H1 (cell line): Measurements from ENCODE around the gene ZFAND2B. TPM values are rescaled to one million over a fixed set of nuclear protein-coding genes. Genes with fewer than 3 reads are reported as not detected.

Experiments
- EGR1 ChIP-seq: IDR thresholded peaks from 2 replicates; pipeline ENCODE4 v1.6.1; 2011; ENCODE audit warnings: low read depth, low read length, borderline replicate concordance
- GABPA ChIP-seq: IDR thresholded peaks from 2 replicates; pipeline ENCODE4 v1.6.1; 2011; ENCODE audit warnings: mild to moderate bottlenecking, low read length, moderate library complexity, borderline replicate concordance; ENCODE audit not compliant: insufficient read depth
- TBP ChIP-seq: IDR thresholded peaks from 2 replicates; pipeline ENCODE4 v1.6.1; 2011; ENCODE audit warnings: low read depth, low read length, improper control_type of control experiment
- polyA plus RNA-seq, 7 experiments: library from polyadenylated mRNA; depleted of rRNA in 3 of 7; stranded (reverse) in 5 of 7; unstranded in 2 of 7; fragments of >200 nt in 5 of 7; fragments of 200-250 nt in 2 of 7; gene quantifications; 1 replicate in 5 of 7; 2 replicates in 1 of 7; 4 replicates in 1 of 7; pipeline versions ENCODE4 v1.2.1 to v1.2.3, GENCODE V29; 2011 to 2013; ENCODE audit warnings: missing spikeins in 2 of 7, mixed read lengths in 2 of 7
- total RNA-seq: library from RNA; stranded (reverse); fragmentation: NEBNext Ultra II Directional; extraction: Animal tissue kit (Norgen Biotek cat#: 25700); gene quantifications from 2 replicates; pipeline ENCODE4 v1.2.1, GENCODE V29; 2021

The ZFAND2B gene
- total and polyA plus RNA-seq, 2 of the 8 experiments (the other 6 are each of a cell fraction or from before 2014, with no cell fraction given): 16.0 to 17.9 TPM

DNA sequence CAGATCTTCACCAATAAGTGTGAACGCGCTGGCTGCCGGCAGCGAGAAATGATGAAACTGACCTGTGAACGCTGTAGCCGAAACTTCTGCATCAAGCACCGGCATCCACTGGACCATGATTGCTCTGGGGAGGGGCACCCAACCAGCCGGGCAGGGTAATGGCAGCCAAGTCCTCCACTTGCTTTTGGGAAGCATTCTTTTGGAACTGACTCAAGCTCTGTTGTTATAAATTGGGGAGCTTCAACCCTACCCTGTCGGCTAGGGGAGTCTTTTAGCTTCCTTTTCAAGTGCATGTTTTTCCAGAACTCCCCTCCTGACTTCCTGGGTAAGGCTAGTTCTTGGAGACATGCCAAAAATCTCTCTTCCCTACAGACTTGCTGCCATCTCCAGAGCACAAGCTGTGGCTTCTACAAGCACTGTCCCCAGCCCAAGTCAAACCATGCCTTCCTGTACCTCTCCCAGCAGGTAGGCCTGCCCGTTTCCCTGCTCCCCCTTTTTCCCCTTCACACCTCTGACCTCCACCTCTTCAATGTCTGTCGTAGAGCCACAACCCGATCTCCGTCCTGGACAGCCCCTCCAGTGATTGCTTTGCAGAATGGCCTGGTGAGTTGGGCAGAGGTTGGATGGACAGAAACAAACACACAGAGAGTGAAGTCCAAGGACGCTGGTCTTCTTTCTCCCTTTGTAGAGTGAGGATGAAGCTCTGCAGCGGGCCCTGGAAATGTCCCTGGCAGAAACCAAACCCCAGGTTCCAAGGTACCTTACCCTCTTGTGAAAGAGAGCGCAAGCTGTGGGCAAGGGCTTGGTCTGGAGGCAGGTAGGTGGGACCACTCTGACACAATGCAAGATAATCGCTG, 1.5 kb downstream of the ZFAND2B start (continued):
- no peak for TF ChIP-seq GABPA
- TF ChIP-seq EGR1: no peak
- TF ChIP-seq TBP: no peak
